Neural cell (in vitro differentiated cells): ENCODE results near the gene OGDH. TPM values are rescaled to one million over a fixed set of nuclear protein-coding genes. Genes with fewer than 3 reads are reported as not detected.
"Not testable (repeated sequence)": the region's sequence is repeated elsewhere in the genome, so short reads cannot be mapped to it uniquely, and the experiment has no call there.

ENCODE experiments used
- H2AFZ ChIP-seq: fragments of 200-600, 300-800 bp; sonication (generic), shearing (Covaris generic); 2 replicates; pipeline ENCODE4 v1.6.0; 2014; ENCODE audit warnings: low read depth, mild to moderate bottlenecking, antibody characterized with exemption, low read length, moderate library complexity
- H3F3A ChIP-seq: fragments of 200-600 bp; shearing (Covaris generic); 2 replicates; pipeline ENCODE4 v1.6.1; 2016; ENCODE audit warnings: mild to moderate bottlenecking, moderate library complexity, mixed read lengths, antibody characterized with exemption, low read length; ENCODE audit not compliant: insufficient read depth, poor library complexity, severe bottlenecking
- H3K27ac ChIP-seq: fragments of 200-600, 300-800 bp; sonication (generic), shearing (Covaris generic); 2 replicates; pipeline ENCODE4 v1.5.1; 2014; ENCODE audit warnings: mild to moderate bottlenecking, low read length, moderate library complexity
- H3K27me3 ChIP-seq: fragments of 300-800, 200-600 bp; sonication (generic), shearing (Covaris generic); 2 replicates; pipeline ENCODE4 v1.6.0; 2014; ENCODE audit warnings: mild to moderate bottlenecking, low read depth, low read length, moderate library complexity; ENCODE audit not compliant: insufficient read depth
- H3K36me3 ChIP-seq: fragments of 300-800, 200-600 bp; sonication (generic), shearing (Covaris generic); 2 replicates; pipeline ENCODE4 v1.5.1; 2014; ENCODE audit warnings: mild to moderate bottlenecking, antibody characterized with exemption, low read length, moderate library complexity; ENCODE audit not compliant: insufficient read depth
- H3K4me2 ChIP-seq: fragments of 300-800, 200-600 bp; sonication (generic), shearing (Covaris generic); 2 replicates; pipeline ENCODE4 v1.6.0; 2014; ENCODE audit warnings: mild to moderate bottlenecking, low read length
- H3K4me3 ChIP-seq: fragments of 300-800, 200-600 bp; sonication (generic), shearing (Covaris generic); 2 replicates; pipeline ENCODE4 v1.5.1; 2014; ENCODE audit warnings: mild to moderate bottlenecking, low read length, moderate library complexity
- H3K79me2 ChIP-seq: fragments of 200-600 bp; shearing (Covaris generic); replicated peaks from 2 replicates; pipeline ENCODE4 v1.6.0; 2014; ENCODE audit warnings: mild to moderate bottlenecking, low read length, moderate library complexity; ENCODE audit not compliant: insufficient read depth
- H3K9ac ChIP-seq: fragments of 300-800, 200-600 bp; sonication (generic), shearing (Covaris generic); 2 replicates; pipeline ENCODE4 v1.6.1; 2016; ENCODE audit warnings: mild to moderate bottlenecking, low read length, mixed read lengths
- H3K9me2 ChIP-seq: fragments of 200-600 bp; shearing (Covaris generic); 2 replicates; pipeline ENCODE4 v1.6.1; 2016; ENCODE audit warnings: mild to moderate bottlenecking, low read length, mixed read lengths; ENCODE audit not compliant: insufficient read depth
- H3K9me3 ChIP-seq: fragments of 200-600, 300-800 bp; sonication (generic), shearing (Covaris generic); 2 replicates; pipeline ENCODE4 v1.6.1; 2016; ENCODE audit warnings: mild to moderate bottlenecking, mixed run types, low read length, moderate library complexity, mixed read lengths
- H4K20me1 ChIP-seq: fragments of 200-600 bp; shearing (Covaris generic); 2 replicates; pipeline ENCODE4 v1.6.1; 2016; ENCODE audit warnings: mild to moderate bottlenecking, mixed run types; ENCODE audit not compliant: insufficient read depth
- EP300 ChIP-seq: fragments of 450-650 bp; conservative IDR thresholded peaks from 2 replicates; pipeline ENCODE4 v1.6.1; 2014; ENCODE audit warnings: antibody characterized with exemption, mild to moderate bottlenecking, moderate library complexity; ENCODE audit not compliant: poor library complexity, severe bottlenecking
- EZH2 ChIP-seq: fragments of 200-600, 300-800 bp; shearing (Covaris generic), sonication (generic); IDR thresholded peaks from 2 replicates; pipeline ENCODE4 v1.6.1; 2014; ENCODE audit warnings: antibody characterized with exemption, low read length, borderline replicate concordance, mild to moderate bottlenecking; ENCODE audit not compliant: insufficient read depth, poor library complexity, severe bottlenecking
- MXI1 ChIP-seq: fragments of 450-650 bp; conservative IDR thresholded peaks from 2 replicates; pipeline ENCODE4 v1.6.1; 2014; ENCODE audit warnings: antibody characterized with exemption, mild to moderate bottlenecking; ENCODE audit not compliant: poor library complexity, severe bottlenecking
- POLR2AphosphoS5 ChIP-seq: IDR thresholded peaks from 2 replicates; pipeline ENCODE4 v1.6.1; 2012
- RAD21 ChIP-seq: fragments of 450-650 bp; conservative IDR thresholded peaks from 2 replicates; pipeline ENCODE4 v1.6.1; 2014; ENCODE audit warnings: antibody characterized with exemption, mild to moderate bottlenecking, moderate library complexity
- SMC3 ChIP-seq: fragments of 450-650 bp; conservative IDR thresholded peaks from 2 replicates; pipeline ENCODE4 v1.6.1; 2014; ENCODE audit warnings: antibody characterized with exemption, mild to moderate bottlenecking, moderate library complexity; ENCODE audit not compliant: poor library complexity
- TAF1 ChIP-seq: IDR thresholded peaks from 2 replicates; pipeline ENCODE4 v1.6.1; 2012; ENCODE audit warnings: low read depth
- polyA plus RNA-seq: library from polyadenylated mRNA; depleted of rRNA; stranded (reverse); fragments of >200 nt; gene quantifications from 2 replicates; pipeline ENCODE4 v1.2.3, GENCODE V29; 2014
- TF ChIP-seq, protein P1 (sequence below): fragments of 450-650 bp; IDR thresholded peaks from 2 replicates; pipeline ENCODE4 v1.5.1; 2014; ENCODE audit warnings: antibody characterized with exemption, mild to moderate bottlenecking, moderate library complexity; ENCODE audit not compliant: poor library complexity, severe bottlenecking
- TF ChIP-seq, protein P2 (sequence below): IDR thresholded peaks from 2 replicates; pipeline ENCODE4 v1.6.1; 2012; ENCODE audit warnings: borderline replicate concordance

The OGDH gene
- polyA plus RNA-seq, 1 donor from 2014 or later: 16.9 TPM

DNA sequence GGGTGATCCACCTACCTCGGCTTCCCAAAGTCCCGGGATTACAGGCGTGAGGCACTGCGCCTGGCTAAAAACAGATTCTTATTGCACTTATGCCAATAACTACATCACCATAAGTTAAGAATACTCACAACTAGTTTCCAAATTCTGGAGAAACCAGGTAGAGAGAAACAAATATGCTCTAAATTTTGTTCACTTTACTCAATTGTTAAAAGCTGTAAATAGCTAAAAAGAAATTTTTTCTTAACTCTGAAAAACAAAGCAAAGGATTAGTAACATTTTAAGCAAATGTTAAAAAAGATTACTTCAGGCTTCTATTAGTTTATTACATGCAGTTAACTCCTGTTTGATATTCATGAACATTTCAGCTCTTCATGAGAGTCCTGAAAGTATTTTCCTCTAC lies 113.9 kb downstream of the OGDH start:
- TF ChIP-seq MXI1 (no peak), EP300 (no peak), POLR2AphosphoS5 (no peak), RAD21 (no peak), TAF1 (no peak), SMC3 (no peak), EZH2 (no peak)
- TF ChIP-seq, protein P1, sequence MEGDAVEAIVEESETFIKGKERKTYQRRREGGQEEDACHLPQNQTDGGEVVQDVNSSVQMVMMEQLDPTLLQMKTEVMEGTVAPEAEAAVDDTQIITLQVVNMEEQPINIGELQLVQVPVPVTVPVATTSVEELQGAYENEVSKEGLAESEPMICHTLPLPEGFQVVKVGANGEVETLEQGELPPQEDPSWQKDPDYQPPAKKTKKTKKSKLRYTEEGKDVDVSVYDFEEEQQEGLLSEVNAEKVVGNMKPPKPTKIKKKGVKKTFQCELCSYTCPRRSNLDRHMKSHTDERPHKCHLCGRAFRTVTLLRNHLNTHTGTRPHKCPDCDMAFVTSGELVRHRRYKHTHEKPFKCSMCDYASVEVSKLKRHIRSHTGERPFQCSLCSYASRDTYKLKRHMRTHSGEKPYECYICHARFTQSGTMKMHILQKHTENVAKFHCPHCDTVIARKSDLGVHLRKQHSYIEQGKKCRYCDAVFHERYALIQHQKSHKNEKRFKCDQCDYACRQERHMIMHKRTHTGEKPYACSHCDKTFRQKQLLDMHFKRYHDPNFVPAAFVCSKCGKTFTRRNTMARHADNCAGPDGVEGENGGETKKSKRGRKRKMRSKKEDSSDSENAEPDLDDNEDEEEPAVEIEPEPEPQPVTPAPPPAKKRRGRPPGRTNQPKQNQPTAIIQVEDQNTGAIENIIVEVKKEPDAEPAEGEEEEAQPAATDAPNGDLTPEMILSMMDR: no peak
- TF ChIP-seq, protein P2, sequence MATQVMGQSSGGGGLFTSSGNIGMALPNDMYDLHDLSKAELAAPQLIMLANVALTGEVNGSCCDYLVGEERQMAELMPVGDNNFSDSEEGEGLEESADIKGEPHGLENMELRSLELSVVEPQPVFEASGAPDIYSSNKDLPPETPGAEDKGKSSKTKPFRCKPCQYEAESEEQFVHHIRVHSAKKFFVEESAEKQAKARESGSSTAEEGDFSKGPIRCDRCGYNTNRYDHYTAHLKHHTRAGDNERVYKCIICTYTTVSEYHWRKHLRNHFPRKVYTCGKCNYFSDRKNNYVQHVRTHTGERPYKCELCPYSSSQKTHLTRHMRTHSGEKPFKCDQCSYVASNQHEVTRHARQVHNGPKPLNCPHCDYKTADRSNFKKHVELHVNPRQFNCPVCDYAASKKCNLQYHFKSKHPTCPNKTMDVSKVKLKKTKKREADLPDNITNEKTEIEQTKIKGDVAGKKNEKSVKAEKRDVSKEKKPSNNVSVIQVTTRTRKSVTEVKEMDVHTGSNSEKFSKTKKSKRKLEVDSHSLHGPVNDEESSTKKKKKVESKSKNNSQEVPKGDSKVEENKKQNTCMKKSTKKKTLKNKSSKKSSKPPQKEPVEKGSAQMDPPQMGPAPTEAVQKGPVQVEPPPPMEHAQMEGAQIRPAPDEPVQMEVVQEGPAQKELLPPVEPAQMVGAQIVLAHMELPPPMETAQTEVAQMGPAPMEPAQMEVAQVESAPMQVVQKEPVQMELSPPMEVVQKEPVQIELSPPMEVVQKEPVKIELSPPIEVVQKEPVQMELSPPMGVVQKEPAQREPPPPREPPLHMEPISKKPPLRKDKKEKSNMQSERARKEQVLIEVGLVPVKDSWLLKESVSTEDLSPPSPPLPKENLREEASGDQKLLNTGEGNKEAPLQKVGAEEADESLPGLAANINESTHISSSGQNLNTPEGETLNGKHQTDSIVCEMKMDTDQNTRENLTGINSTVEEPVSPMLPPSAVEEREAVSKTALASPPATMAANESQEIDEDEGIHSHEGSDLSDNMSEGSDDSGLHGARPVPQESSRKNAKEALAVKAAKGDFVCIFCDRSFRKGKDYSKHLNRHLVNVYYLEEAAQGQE: no peak

DNA sequence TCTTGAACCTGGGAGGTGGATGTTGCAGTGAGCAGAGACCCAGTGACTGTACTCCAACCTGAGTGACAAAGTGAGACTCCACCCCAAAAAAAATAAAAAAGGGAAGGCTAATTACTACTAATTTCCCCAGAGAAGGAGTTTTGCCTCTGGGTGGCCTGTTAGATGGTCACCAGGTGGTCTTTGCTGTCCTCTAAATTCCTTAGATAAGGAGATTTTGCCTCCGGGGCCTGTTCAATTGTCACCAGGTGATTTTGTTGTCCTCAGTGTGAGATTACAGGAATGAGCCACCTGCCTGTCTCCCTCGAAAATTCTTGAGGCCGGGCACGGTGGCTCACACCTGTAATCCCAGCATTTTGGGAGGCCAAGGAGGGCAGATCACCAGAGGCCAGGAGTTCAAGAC lies 117.8 kb downstream of the OGDH start:
- H3K4me2 ChIP-seq: no peak overlapping the region
- no peak overlapping the region for H3K4me3 ChIP-seq
- TF ChIP-seq MXI1: no peak
- TF ChIP-seq, protein P1: no peak
- TF ChIP-seq POLR2AphosphoS5: no peak
- TF ChIP-seq, protein P2: no peak
- no peak for TF ChIP-seq RAD21
- no peak for TF ChIP-seq EZH2
- TF ChIP-seq EP300: no peak
- TF ChIP-seq TAF1: no peak
- TF ChIP-seq SMC3: no peak
- H3K9me3 ChIP-seq: no peaks in the 10 kb centered on the region
- H3K27me3 ChIP-seq: no peaks in the 10 kb centered on the region
- H3K27ac ChIP-seq: no peak overlapping the region
- H3K36me3 ChIP-seq: no peaks in the 10 kb centered on the region
- H4K20me1 ChIP-seq: no peaks in the 10 kb centered on the region
- H3K9me2 ChIP-seq: no peaks in the 10 kb centered on the region
- H3K9ac ChIP-seq: no peak overlapping the region
- H2AFZ ChIP-seq: no peak overlapping the region
- H3K79me2 ChIP-seq: no peaks in the 10 kb centered on the region
- H3F3A ChIP-seq: no peaks in the 10 kb centered on the region

More for the DNA sequence above, 113.9 kb downstream of the OGDH start:
- Histone ChIP-seq H4K20me1 (no peaks in the 10 kb centered on the region), H3F3A (no peaks in the 10 kb centered on the region), H3K9ac (no peak overlapping the region), H3K9me3 (no peaks in the 10 kb centered on the region), H3K9me2 (no peaks in the 10 kb centered on the region), H3K27me3 (no peaks in the 10 kb centered on the region), H3K27ac (no peak overlapping the region), H3K4me2 (no peak overlapping the region), H3K36me3 (no peaks in the 10 kb centered on the region), H2AFZ (no peak overlapping the region), H3K79me2 (no peaks in the 10 kb centered on the region), H3K4me3 (no peak overlapping the region)

DNA sequence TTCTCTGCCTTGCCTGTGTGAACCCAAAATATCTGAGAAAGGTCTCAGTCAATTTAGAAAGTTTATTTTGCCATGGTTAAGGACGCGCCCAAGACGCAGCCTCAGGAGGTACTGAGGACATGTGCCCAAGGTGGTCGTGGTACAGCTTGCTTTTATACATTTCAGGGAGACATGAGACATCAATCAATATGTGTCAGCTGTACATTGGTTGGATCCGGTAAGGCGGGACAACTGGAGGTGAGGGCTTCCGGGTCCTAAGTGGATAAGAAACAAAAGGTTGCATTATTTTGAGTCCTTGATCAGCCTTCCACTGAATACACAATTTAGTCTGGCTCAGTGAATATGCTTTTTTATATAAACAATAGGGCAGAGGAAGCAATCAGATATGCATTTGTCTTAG lies 119.8 kb downstream of the OGDH start:
- not testable (repeated sequence) for H3K27ac ChIP-seq, H4K20me1 ChIP-seq, H3K36me3 ChIP-seq, H2AFZ ChIP-seq, H3K4me3 ChIP-seq, H3K9ac ChIP-seq, H3K4me2 ChIP-seq, H3K9me3 ChIP-seq, H3K79me2 ChIP-seq, H3F3A ChIP-seq, H3K9me2 ChIP-seq, H3K27me3 ChIP-seq
